Activated T-helper 1 cell treated with Interleukin-2 at 50 U/mL for 16 hours (primary cell): ENCODE measurements around the gene SCCPDH.

Experiments
- DNase-seq: peaks from one replicate; pipeline ENCODE4 v3.0.0-alpha.2; 2020; ENCODE audit warnings: low read depth

Gene SCCPDH

GRCh38 chr1:246786606-246787238 is 62.5 kb downstream of the SCCPDH start:
- no peak for DNase-seq

GRCh38 chr1:246787781-246788513 is 63.7 kb downstream of the SCCPDH start:
- DNase-seq, result no peak

GRCh38 chr1:246788895-246789338 is 64.7 kb downstream of the SCCPDH start:
- no peak for DNase-seq

- no peak for DNase-seq
Observed at GRCh38 chr1:246789454-246790339, 65.5 kb downstream of the SCCPDH start.

GRCh38 chr1:246790364-246790763 is 66.2 kb downstream of the SCCPDH start:
- DNase-seq, result no peak

GRCh38 chr1:246790833-246791232 is 66.6 kb downstream of the SCCPDH start:
- no peak for DNase-seq

GRCh38 chr1:246791303-246791918 is 67.2 kb downstream of the SCCPDH start:
- no peak for DNase-seq

GRCh38 chr1:246792603-246793002 is 68.4 kb downstream of the SCCPDH start:
- no peak for DNase-seq

- no peak for DNase-seq
Observed at GRCh38 chr1:246793356-246793896, 69.2 kb downstream of the SCCPDH start.

GRCh38 chr1:246794048-246794827 is 70.0 kb downstream of the SCCPDH start:
- DNase-seq, result no peak

GRCh38 chr1:246794828-246795671 is 70.8 kb downstream of the SCCPDH start:
- no peak for DNase-seq

- DNase-seq, result no peak
Observed at GRCh38 chr1:246795906-246796694, 71.9 kb downstream of the SCCPDH start.

- no peak for DNase-seq
Observed at GRCh38 chr1:246797157-246797556, 72.9 kb downstream of the SCCPDH start.

GRCh38 chr1:246797597-246797996 is 73.4 kb downstream of the SCCPDH start:
- no peak for DNase-seq

- DNase-seq, result no peak
Observed at GRCh38 chr1:246798107-246798506, 73.9 kb downstream of the SCCPDH start.

- no peak for DNase-seq
Observed at GRCh38 chr1:246798606-246799496, 74.6 kb downstream of the SCCPDH start.

GRCh38 chr1:246800356-246800755 is 76.1 kb downstream of the SCCPDH start:
- no peak for DNase-seq

GRCh38 chr1:246800756-246801155 is 76.5 kb downstream of the SCCPDH start:
- no peak for DNase-seq
